HG03439 (cell line): ENCODE data around the gene DSP.

Experiments used
- ATAC-seq: cut with Tn5 transposase; IDR thresholded peaks from one replicate; pipeline ENCODE4 v1.9.1; 2021; ENCODE audit warnings: mild to moderate bottlenecking, moderate library complexity; ENCODE audit not compliant: unreplicated experiment

The DSP gene

GRCh38 chr6:7541175-7542064 lies at the start of gene DSP:
Gene DSP (plus strand): TSS chr6:7541671. CDS start chr6:7541916, 245 bp downstream.
- no peak for ATAC-seq

GRCh38 chr6:7493866-7494265 lies 47.6 kb upstream of the DSP start:
- no peak for ATAC-seq

DNA sequence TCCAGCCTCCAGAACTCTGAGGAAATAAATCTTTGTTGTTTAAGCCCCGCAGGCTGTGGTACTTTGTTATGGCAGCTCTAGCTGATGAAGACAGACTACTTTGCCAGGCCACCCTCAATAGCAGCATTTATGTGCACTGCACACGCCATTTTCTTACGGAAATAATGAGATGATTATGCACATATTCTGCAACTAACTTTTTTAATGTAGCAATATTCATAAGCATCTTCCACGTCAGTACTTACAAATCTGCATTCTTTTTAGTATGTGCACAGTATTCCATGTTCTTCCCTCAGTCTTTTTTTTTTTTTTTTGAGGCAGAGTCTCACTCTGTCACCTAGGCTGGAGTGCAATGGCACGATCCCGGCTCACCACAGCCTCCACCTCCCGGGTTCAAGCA lies 46.8 kb upstream of the DSP start:
- no peak for ATAC-seq

- ATAC-seq, result no peak
These were observed 45.1 kb upstream of the DSP start for GRCh38 chr6:7496266-7496875.

DNA sequence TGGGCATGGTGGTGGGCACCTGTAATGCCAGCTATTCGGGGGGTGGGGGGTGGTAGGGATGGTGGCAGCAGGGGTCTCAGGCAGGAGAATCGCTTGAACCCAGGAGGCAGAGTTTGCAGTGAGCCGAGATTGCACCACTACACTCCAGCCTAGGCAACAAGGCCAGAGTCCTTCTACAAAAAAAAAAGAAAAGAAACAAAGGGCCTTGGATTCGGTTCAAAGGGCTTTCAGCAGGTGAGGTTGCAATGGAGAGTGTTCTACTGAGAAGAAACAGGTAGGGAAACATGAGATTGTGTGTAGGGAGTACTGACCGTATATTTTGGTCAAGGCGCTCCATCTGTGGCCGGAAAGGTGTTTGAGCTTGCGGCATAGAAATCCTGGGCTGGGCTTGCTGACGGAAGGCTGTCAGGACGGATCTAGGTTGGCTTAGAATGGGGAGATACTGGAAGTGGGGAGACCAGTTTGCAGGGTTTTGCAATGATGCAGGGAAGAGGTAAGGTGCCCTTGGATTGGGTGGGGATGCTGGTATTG lies 40.7 kb upstream of the DSP start:
- no peak for ATAC-seq

DNA sequence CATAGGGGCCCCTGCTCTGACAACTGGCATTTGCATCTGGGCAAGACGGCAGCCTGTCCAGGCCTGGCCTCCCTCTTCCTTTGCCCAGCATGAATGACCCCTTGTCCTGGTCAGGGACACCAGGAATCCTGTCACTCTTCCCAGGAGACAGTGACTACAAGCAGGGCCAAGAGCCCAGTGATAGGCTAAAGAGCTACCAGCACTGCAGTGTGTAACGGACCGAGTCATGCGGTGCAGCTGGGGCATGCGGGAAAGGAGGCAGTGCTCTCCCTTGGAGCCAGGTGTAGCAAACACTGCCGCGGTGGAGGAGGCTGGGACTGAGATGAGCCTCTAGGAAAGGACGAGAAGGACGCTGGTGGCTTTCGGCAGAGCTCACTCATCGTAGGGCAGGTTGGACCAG lies 38.7 kb upstream of the DSP start:
- ATAC-seq, result no peak

DNA sequence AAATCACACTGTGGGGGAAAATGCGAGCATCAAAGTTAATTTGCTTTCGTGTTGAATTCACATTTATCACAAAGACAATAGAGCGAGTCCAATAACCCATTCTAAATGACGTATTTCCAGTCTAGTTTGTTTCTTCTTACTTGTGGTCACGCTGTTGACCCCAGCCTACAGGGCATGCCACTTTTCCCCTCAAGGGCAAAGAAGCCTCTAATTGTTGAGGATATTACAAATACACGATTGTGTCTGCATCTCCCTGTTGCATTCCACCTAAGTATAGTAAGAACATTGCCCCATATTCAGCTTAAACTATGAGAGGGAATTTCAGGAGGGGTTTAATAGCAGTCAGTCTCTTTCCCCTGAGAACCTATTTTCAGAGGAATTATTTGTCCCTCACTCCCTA lies 37.4 kb upstream of the DSP start:
- no peak for ATAC-seq

DNA sequence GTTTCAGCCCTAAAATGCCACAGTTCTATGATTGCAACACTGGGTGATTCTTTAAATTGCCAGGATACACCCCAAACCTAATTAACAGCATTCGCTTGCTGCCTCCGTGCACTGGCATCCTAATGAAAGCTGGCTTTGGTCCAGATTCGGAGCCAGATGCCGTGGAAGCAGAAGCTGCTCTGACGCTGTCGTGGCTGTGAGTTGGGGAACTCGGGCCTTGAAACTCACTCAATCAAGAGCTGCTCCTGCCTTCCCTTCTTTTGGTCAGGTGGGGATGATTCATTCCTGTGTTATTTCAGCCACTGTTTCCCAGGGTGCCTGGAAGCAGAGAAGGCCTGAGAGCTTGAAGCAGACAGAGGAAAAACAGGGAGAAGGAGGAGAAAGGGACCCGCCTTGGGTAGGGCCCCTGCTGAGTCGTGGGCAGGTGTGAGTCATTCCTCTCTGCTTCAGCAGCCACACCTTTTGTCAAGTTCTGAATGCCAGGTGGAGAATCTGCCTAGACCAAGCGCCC lies 36.2 kb upstream of the DSP start:
- ATAC-seq, result no peak

DNA sequence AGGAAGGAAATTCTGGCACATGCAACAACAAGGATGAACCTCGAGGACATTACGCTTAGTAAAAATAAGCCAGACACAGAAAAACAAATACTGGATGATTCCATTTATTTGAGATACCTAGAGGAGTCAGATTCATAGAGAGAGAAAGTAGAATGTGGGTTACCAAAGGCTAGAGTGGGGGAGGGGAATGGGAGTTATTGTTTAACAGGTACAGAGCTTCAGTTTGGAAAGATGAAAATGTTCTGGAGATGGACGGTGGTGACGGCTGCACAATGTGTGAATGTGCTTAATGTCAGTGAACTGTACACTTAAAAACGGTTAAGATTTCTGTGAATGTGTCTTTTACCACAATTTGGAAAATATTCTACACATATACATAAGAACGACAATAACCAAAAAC lies 33.9 kb upstream of the DSP start:
- ATAC-seq, result no peak

- no peak for ATAC-seq
These were observed 29.2 kb upstream of the DSP start for GRCh38 chr6:7512320-7512719.

DNA sequence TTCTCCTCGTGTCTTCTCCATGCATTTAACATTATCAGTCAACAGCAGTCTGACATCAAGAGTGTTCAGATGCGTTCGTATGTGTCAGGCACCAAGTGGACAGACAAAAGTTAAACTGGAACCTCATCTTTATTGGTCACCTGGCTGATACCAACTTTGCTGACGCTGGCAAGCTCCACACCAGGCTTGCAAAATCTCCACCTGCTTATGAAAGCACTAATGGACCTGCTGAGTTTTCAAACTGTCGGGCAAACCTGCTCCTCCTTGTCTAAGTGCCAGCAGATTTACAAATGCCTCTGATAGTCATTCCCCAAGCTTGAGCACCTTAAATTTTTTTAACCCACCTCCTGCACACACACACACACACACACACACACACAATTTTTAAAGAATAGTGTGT lies 27.9 kb upstream of the DSP start:
- ATAC-seq, result no peak

DNA sequence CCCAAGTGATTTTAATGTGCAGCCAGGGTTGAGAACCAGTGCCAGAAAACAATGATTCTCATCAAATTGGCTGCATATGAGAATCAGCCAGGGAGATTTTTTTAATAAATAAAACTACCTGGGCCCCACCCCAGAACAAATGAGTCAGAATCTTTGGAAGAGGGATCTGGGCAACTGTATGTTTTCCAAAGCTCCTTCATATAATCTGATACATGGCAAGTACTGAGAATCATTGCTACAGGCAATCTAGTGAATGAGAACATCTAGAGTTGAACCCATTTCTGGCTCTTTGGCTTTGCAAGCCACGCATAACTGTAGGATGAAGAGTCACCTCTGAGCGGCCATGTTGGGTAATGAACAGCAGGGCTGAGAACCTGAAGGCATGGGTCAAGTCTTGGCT lies 26.1 kb upstream of the DSP start:
- ATAC-seq, result no peak

DNA sequence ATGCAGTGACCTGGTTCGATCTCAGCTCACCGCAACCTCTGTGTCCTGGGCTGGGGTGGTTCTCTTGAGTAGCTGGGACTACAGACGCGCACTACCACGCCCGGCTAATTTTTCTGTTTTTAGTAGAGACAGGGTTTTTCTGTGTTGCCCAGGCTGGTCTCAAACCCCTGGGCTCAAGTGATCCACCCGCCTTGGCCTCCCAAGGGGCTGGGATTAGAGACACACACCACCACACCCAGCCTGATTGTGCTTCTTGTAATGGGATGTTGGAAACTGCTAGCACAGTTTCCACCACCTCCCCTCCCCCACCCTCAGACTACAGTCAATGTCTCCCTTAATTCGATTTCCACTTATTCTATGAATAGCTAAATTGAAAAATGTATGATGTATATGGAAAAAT lies 22.6 kb upstream of the DSP start:
- no peak for ATAC-seq

DNA sequence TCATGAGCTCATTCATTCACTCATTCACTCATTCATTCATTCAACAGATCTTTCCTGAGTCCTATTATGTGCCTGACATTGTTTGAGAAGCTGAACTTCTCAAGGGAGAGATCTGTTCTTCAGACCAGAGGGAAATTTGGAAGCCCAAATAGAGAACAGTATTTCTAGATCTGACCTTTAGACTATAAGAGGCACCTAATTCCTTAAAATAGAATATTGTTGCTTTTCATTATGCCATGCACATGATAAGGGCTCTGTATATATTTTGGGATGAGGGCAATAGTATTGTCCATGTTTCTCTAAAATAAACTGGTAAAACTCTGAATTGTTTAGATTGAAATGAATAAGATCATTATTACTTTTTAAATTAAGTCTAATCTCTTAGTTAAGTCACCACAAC lies 18.6 kb upstream of the DSP start:
- ATAC-seq, result no peak

- no peak for ATAC-seq
These were observed 17.5 kb upstream of the DSP start for GRCh38 chr6:7523922-7524321.

DNA sequence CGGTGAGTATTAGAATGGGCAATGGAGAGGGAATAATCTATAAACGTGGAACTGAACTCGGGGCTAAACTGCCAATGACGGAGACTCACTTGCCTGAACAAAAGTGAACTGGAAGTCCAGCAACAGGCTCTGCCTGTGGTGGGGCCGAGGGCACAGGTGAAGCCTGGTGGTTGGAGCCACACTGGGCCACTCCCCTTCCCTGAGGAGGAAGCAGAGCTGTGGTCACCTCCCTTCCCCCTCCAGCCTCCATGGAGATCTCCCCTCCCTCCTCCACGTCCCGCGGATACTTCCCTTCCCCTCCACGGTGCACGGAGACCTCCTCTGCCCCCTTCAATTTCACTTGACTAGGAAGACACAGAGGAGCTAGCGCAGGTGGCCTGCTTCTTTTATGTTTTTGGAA lies 14.7 kb upstream of the DSP start:
- no peak for ATAC-seq

- no peak for ATAC-seq
These were observed 12.9 kb upstream of the DSP start for GRCh38 chr6:7528565-7528964.

DNA sequence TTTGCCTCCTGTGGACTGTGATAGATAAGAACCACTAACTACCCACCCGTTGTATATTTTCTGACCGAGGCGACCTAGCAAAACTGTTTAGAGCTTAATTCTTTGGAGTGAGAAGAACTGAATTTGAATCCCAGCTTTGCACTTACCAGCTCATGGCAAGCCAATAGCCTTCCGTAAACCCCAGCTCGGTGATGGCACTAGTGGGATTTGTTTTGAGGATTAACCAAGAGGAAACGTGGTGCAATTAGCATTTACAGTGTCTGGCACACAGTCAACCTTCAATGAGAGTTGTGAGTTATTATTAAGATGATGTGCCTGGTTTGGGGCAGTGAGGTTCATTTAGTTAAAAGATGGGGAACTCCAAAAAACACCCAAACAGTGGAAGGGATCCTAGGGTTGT lies 12.3 kb upstream of the DSP start:
- no peak for ATAC-seq

DNA sequence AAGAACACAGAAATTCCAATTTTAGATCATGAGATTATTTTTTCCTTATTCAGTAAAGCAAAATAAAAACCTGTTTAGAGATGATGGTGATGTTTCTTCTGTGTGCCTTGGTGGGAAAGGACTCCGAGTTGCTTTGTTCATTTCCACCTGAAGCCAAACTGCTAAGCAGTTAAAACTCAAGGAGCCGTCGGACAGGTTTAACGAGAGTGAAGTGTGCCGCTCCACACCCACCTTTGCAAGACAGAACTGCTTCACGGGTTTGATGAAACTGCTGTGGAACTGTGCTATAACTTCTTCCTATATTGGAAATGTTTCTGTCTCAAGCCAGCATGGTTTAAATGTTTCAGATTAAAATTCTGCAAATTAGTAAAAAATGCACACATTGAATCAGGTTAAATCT lies 9.2 kb upstream of the DSP start:
- no peak for ATAC-seq

DNA sequence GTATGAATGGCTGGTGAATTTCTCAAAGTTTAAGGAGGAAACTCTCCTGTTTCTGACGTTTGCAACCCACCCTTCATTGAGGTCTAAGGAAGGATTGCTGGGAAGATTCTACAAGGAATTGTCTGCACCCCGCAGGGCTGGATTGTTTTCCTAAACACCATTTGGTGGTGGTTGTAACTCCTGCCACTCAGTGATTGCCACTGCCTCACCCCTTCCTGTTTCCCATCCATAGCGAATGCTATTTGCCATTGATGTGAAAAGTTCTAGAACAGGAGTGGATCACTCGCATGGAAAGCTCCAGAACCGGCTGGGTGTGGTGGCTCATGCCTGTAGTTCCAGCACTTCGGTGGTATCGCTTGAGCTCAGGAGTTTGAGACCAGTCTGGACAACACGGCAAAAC lies 8.7 kb upstream of the DSP start:
- no peak for ATAC-seq

GRCh38 chr6:7534192-7534591 lies 7.3 kb upstream of the DSP start:
- no peak for ATAC-seq

- no peak for ATAC-seq
These were observed 6.0 kb upstream of the DSP start for GRCh38 chr6:7535498-7535897.
